ENCODE results near the gene TNFAIP6.

DNA sequence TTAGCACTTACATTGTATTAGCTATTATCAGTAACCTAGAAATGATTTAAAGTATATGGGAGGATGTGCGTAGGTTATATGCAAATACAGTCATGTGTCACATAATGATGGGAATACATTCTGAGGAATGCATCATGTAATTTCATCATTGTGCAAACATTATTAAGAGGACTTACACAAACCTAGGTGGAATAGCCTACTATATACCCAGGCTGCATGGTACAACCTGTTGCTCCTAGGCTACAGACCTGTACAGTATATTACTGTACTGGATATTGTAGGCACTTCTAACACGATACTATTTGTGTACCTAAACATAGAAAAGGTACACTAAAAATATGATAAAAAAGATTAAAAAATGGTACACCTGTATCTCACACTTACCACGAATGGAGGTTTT, 60.3 kb downstream of the TNFAIP6 start:
- TF ChIP-seq, protein P1, sequence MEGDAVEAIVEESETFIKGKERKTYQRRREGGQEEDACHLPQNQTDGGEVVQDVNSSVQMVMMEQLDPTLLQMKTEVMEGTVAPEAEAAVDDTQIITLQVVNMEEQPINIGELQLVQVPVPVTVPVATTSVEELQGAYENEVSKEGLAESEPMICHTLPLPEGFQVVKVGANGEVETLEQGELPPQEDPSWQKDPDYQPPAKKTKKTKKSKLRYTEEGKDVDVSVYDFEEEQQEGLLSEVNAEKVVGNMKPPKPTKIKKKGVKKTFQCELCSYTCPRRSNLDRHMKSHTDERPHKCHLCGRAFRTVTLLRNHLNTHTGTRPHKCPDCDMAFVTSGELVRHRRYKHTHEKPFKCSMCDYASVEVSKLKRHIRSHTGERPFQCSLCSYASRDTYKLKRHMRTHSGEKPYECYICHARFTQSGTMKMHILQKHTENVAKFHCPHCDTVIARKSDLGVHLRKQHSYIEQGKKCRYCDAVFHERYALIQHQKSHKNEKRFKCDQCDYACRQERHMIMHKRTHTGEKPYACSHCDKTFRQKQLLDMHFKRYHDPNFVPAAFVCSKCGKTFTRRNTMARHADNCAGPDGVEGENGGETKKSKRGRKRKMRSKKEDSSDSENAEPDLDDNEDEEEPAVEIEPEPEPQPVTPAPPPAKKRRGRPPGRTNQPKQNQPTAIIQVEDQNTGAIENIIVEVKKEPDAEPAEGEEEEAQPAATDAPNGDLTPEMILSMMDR (conservative IDR thresholded peaks at IDR 0.05 in 1 of 2, IDR thresholded peaks at IDR 0.05 in 1 of 2; ENCODE audit: low read depth in 1 of 2, low read length in 2 of 2) = no peak
- no peak for TF ChIP-seq EZH2 (IDR thresholded peaks at IDR 0.05; ENCODE audit: low read length, missing control alignments)
